NT2/D1 (cell line): ENCODE measurements around the gene BNC2.

Source experiments
- DNase-seq: peaks from one replicate; pipeline ENCODE4 v3.0.0-alpha.2; 2011; ENCODE audit warnings: low read depth, low spot score
- H3K27me3 ChIP-seq: 2 replicates; pipeline ENCODE4 v1.6.0; 2011; ENCODE audit warnings: mild to moderate bottlenecking; ENCODE audit not compliant: insufficient read length, insufficient read depth
- H3K36me3 ChIP-seq: 2 replicates; pipeline ENCODE4 v1.6.1; 2011; ENCODE audit warnings: mild to moderate bottlenecking, low read length, mixed read lengths; ENCODE audit not compliant: insufficient read depth, insufficient read length
- H3K4me1 ChIP-seq: 2 replicates; pipeline ENCODE4 v1.5.1; 2011; ENCODE audit not compliant: insufficient read depth, insufficient read length
- H3K4me3 ChIP-seq: 2 replicates; pipeline ENCODE4 v1.5.1; 2011; ENCODE audit warnings: low read depth; ENCODE audit not compliant: insufficient read length
- H3K9ac ChIP-seq: 2 replicates; pipeline ENCODE4 v1.6.0; 2011; ENCODE audit warnings: low read depth; ENCODE audit not compliant: insufficient read length
- H3K9me3 ChIP-seq: 2 replicates; pipeline ENCODE4 v1.5.1; 2011; ENCODE audit warnings: mild to moderate bottlenecking, low read length; ENCODE audit not compliant: insufficient read depth
- SUZ12 ChIP-seq: IDR thresholded peaks from 2 replicates; pipeline ENCODE4 v1.6.1; 2011; ENCODE audit not compliant: insufficient read length, insufficient read depth; ENCODE audit errors: extremely low read depth
- YY1 ChIP-seq: IDR thresholded peaks from 2 replicates; pipeline ENCODE4 v1.6.1; 2011; ENCODE audit not compliant: insufficient read length, insufficient read depth
- ZNF274 ChIP-seq: IDR thresholded peaks from 2 replicates; pipeline ENCODE4 v1.6.1; 2011; ENCODE audit warnings: mild to moderate bottlenecking, low read depth, low read length

The BNC2 gene

GRCh38 chr9:16622541-16622940, 247.9 kb downstream of the BNC2 start:
- Histone ChIP-seq H3K9me3 (no peaks in the 10 kb centered on the region), H3K27me3 (no peaks in the 10 kb centered on the region), H3K4me1 (peaks cover 7% of the 10 kb centered on the region), H3K9ac (no peak overlapping the region), H3K4me3 (no peak overlapping the region), H3K36me3 (no peaks in the 10 kb centered on the region)
- no peak for TF ChIP-seq YY1
- TF ChIP-seq SUZ12: no peak
- TF ChIP-seq ZNF274: no peak
- DNase-seq: no peak

DNA sequence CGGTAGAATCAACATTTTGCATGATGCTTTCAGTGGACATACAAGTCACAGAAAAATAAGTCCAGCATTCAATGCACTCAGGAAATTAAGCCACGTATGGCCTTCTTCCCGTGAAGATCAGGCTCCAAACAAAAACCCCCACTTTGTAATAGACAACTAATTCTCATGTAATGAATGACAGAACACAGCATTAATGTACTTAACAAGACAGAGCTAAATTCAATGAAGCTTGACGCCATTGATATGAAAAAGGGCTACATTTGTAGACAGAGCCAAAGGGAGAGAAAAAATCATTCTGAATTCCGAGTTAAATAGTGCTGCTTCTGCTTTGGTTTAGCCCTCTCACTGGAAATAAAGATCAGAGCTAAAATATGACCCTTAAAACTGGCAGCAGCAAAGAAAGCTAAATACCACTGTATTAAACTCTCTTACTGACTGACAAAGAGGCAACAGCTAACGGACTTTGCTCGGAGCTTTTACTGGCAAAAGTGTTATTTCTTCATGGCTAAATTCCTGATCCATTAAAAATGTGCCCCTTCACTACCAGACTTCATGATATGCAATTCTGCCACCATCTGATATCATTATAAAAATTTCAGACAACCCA, 250.5 kb downstream of the BNC2 start:
- no peaks in the 10 kb centered on the region for H3K4me1 ChIP-seq
- TF ChIP-seq SUZ12: no peak
- no peaks in the 10 kb centered on the region for H3K36me3 ChIP-seq
- H3K9ac ChIP-seq: no peak overlapping the region
- H3K27me3 ChIP-seq: no peaks in the 10 kb centered on the region
- no peaks in the 10 kb centered on the region for H3K9me3 ChIP-seq
- H3K4me3 ChIP-seq: no peak overlapping the region
- DNase-seq: no peak

GRCh38 chr9:16619402-16619801, 251.1 kb downstream of the BNC2 start:
- no peaks in the 10 kb centered on the region for H3K4me1 ChIP-seq
- H3K4me3 ChIP-seq: no peak overlapping the region
- DNase-seq: no peak
- H3K36me3 ChIP-seq: no peaks in the 10 kb centered on the region
- H3K9ac ChIP-seq: no peak overlapping the region
- TF ChIP-seq ZNF274: no peak
- no peak for TF ChIP-seq SUZ12
- TF ChIP-seq YY1: no peak
- H3K9me3 ChIP-seq: no peaks in the 10 kb centered on the region
- no peaks in the 10 kb centered on the region for H3K27me3 ChIP-seq

DNA sequence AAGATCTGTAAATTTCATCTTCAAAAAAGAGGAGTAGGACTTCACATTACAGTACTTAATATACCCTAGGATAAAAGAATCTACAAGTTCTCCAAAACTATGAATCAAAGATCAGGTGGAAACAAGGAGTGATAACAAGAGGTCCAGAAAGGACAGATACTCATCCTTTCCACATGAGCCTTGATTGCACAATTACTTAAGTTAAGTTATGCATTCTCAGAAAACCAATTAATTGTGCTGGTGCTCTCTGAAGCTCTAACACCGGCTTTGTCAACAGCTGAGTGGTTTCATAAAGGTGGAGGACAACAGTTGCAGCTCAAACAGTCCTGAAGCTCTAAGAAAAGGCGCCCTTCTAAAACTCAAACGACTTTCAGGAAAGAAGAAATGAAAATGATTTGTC, 251.9 kb downstream of the BNC2 start:
- H3K4me3 ChIP-seq: no peak overlapping the region
- no peaks in the 10 kb centered on the region for H3K27me3 ChIP-seq
- DNase-seq: no peak
- TF ChIP-seq ZNF274 (no peak), YY1 (no peak), SUZ12 (no peak)
- no peaks in the 10 kb centered on the region for H3K9me3 ChIP-seq
- H3K4me1 ChIP-seq: no peaks in the 10 kb centered on the region
- H3K9ac ChIP-seq: no peak overlapping the region
- no peaks in the 10 kb centered on the region for H3K36me3 ChIP-seq

GRCh38 chr9:16616686-16617085, 253.8 kb downstream of the BNC2 start:
- TF ChIP-seq YY1 (no peak), SUZ12 (no peak), ZNF274 (no peak)
- no peak overlapping the region for H3K9ac ChIP-seq
- DNase-seq: no peak
- H3K27me3 ChIP-seq: no peaks in the 10 kb centered on the region
- no peaks in the 10 kb centered on the region for H3K36me3 ChIP-seq
- no peaks in the 10 kb centered on the region for H3K9me3 ChIP-seq
- no peaks in the 10 kb centered on the region for H3K4me1 ChIP-seq
- H3K4me3 ChIP-seq: no peak overlapping the region

DNA sequence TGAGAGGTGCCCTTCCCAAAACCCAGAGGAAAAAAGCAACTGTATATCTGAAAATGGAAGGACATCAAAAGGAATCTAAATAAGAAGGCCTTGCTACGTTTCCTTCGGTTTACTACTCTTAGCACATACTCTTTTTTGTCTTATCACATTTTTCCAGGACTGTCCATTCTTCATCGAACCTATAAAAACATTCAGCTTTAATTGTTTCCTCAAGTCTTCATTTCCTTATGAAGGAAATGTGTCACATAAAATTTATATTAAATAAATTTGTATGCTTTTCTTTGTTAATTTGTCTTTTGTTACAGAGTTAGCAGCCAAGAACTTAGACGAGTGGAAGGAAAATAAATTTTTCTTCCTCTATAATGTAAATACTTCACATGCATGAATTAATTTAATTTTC, 255.0 kb downstream of the BNC2 start:
- TF ChIP-seq YY1: no peak
- TF ChIP-seq ZNF274: no peak
- TF ChIP-seq SUZ12: no peak
- Histone ChIP-seq H3K9me3 (no peaks in the 10 kb centered on the region), H3K4me3 (no peak overlapping the region), H3K9ac (no peak overlapping the region), H3K4me1 (no peaks in the 10 kb centered on the region), H3K36me3 (no peaks in the 10 kb centered on the region), H3K27me3 (no peaks in the 10 kb centered on the region)
- no peak for DNase-seq

DNA sequence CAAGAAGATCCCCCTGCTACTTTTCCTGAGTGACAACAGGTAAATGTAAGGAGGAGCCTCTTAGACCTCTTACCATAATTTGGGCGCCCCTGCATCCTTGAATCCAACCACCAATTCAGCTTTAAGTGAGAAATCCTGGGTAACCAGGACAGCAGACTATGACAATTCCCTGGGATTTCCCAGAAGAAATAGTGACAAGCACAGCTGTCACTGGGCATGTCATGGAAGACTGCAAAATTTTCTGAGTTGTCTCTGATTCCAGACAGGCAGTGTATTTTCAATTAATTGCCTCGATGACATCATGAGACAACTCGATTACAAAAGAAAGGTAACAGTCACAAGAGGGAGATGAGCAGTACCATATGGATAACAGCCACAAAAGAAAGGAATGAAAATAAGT, 256.9 kb downstream of the BNC2 start:
- H3K4me1 ChIP-seq: no peaks in the 10 kb centered on the region
- no peak for TF ChIP-seq SUZ12
- no peak for TF ChIP-seq ZNF274
- no peak for TF ChIP-seq YY1
- H3K9me3 ChIP-seq: no peaks in the 10 kb centered on the region
- no peaks in the 10 kb centered on the region for H3K36me3 ChIP-seq
- no peak for DNase-seq
- H3K4me3 ChIP-seq: no peak overlapping the region
- no peaks in the 10 kb centered on the region for H3K27me3 ChIP-seq
- no peak overlapping the region for H3K9ac ChIP-seq
